Lower lobe of right lung (tissue), 2 donors: ENCODE measurements around the gene PAPPA. TPM values are rescaled to one million over a fixed set of nuclear protein-coding genes. Genes with fewer than 3 reads are reported as not detected.

Experiments
- ATAC-seq, 2 donors: fragments of 200-7000 bp; cut with Tn5 transposase; one replicate each; pipeline ENCODE4 v1.9.1; 2020 to 2022; ENCODE audit warnings: mild to moderate bottlenecking in 2 of 2, moderate library complexity in 2 of 2
- DNase-seq: peaks from one replicate; pipeline ENCODE4 v3.0.0-alpha.2; 2020
- H3K27ac ChIP-seq: fragments of 200-600 bp; one replicate; pipeline ENCODE4 v1.8.0; 2022
- H3K27me3 ChIP-seq: fragments of 200-600 bp; one replicate; pipeline ENCODE4 v1.8.0; 2022; ENCODE audit warnings: low read depth
- H3K36me3 ChIP-seq: fragments of 200-600 bp; one replicate; pipeline ENCODE4 v1.8.0; 2022; ENCODE audit warnings: mild to moderate bottlenecking
- H3K4me1 ChIP-seq: fragments of 200-600 bp; one replicate; pipeline ENCODE4 v1.8.0; 2022
- H3K4me3 ChIP-seq: fragments of 200-600 bp; one replicate; pipeline ENCODE4 v1.8.0; 2022; ENCODE audit warnings: mild to moderate bottlenecking
- H3K9me3 ChIP-seq: fragments of 200-600 bp; one replicate; pipeline ENCODE4 v1.8.0; 2022
- CTCF ChIP-seq: fragments of 200-600 bp; IDR thresholded peaks from one replicate; pipeline ENCODE4 v1.8.0; 2022; ENCODE audit warnings: antibody characterized with exemption, mild to moderate bottlenecking
- intact Hi-C: fragments of 100-400 bp; cut with DNase I; formaldehyde crosslinking; loops from one replicate; pipeline ENCODE4 v1.11.0; 2022
- total RNA-seq: library from RNA; stranded (reverse); fragmentation: NEBNext Ultra II Directional; extraction: Animal tissue kit (Norgen Biotek cat#: 25700); gene quantifications from one replicate; pipeline ENCODE4 v1.2.1, GENCODE V29; 2021
- donor health status: DM: no; HTN: yes; CAD: no; lungs with severe emphysema.

PAPPA gene
- total RNA-seq, 1 donor from 2014 or later: 2.2 TPM

GRCh38 chr9:116332090-116332489 lies 178.5 kb downstream of the PAPPA start:
- no peaks in the 10 kb centered on the region for H3K9me3 ChIP-seq
- H3K4me1 ChIP-seq: no peaks in the 10 kb centered on the region
- H3K36me3 ChIP-seq: no peaks in the 10 kb centered on the region
- H3K4me3 ChIP-seq: no peak overlapping the region
- no peak for TF ChIP-seq CTCF
- no peaks in the 10 kb centered on the region for H3K27me3 ChIP-seq
- no peak for DNase-seq
- no peak for ATAC-seq
- intact Hi-C loops: no loop called here
- no peak overlapping the region for H3K27ac ChIP-seq

GRCh38 chr9:116333254-116333653 lies 179.7 kb downstream of the PAPPA start:
- Histone ChIP-seq H3K4me3 (no peak overlapping the region), H3K9me3 (no peaks in the 10 kb centered on the region), H3K36me3 (no peaks in the 10 kb centered on the region), H3K27me3 (no peaks in the 10 kb centered on the region), H3K27ac (no peak overlapping the region), H3K4me1 (no peaks in the 10 kb centered on the region)
- intact Hi-C loops: no loop called here
- DNase-seq (no peak), ATAC-seq (no peak)
- TF ChIP-seq CTCF: no peak

GRCh38 chr9:116334546-116335150 lies 181.1 kb downstream of the PAPPA start:
- TF ChIP-seq CTCF: no peak
- Histone ChIP-seq H3K27me3 (no peaks in the 10 kb centered on the region), H3K4me1 (no peaks in the 10 kb centered on the region), H3K27ac (no peak overlapping the region), H3K9me3 (no peaks in the 10 kb centered on the region), H3K4me3 (no peak overlapping the region), H3K36me3 (no peaks in the 10 kb centered on the region)
- DNase-seq (no peak), ATAC-seq (no peak)
- intact Hi-C loops: no loop called here

- no peak for ATAC-seq
- DNase-seq: no peak
- Histone ChIP-seq H3K9me3 (no peaks in the 10 kb centered on the region), H3K27ac (no peak overlapping the region), H3K4me3 (no peak overlapping the region), H3K36me3 (no peaks in the 10 kb centered on the region), H3K4me1 (no peaks in the 10 kb centered on the region), H3K27me3 (no peaks in the 10 kb centered on the region)
- intact Hi-C loops: no loop called here
- no peak for TF ChIP-seq CTCF
Observed at GRCh38 chr9:116335392-116335791, 181.8 kb downstream of the PAPPA start.

GRCh38 chr9:116336133-116336862 lies 182.7 kb downstream of the PAPPA start:
- intact Hi-C loops: no loop called here
- no peak overlapping the region for H3K4me3 ChIP-seq
- H3K4me1 ChIP-seq: no peaks in the 10 kb centered on the region
- TF ChIP-seq CTCF: no peak
- no peaks in the 10 kb centered on the region for H3K27me3 ChIP-seq
- DNase-seq (no peak), ATAC-seq (no peak)
- H3K9me3 ChIP-seq: no peaks in the 10 kb centered on the region
- no peak overlapping the region for H3K27ac ChIP-seq
- H3K36me3 ChIP-seq: no peaks in the 10 kb centered on the region
